Activated CD8-positive, alpha-beta T cell treated with anti-CD3 and anti-CD28 coated beads, Interleukin-2, amount 10 ng/mL, durations not matched to agents 7 days and 5 days (primary cell): ENCODE results near the gene CATSPER4. TPM values are rescaled to one million over a fixed set of nuclear protein-coding genes. Genes with fewer than 3 reads are reported as not detected.

ENCODE experiments used
- ATAC-seq: fragments of 150-1000 bp; cut with Tn5 transposase; one replicate; pipeline ENCODE4 v1.10.0; 2021; ENCODE audit warnings: moderate library complexity
- CTCF ChIA-PET: fragments of 350-600 bp; sonication (Branson Sonifier 250); formaldehyde crosslinking; loops from one replicate; lab custom pipeline; 2021; ENCODE audit warnings: antibody characterized with exemption; lab: Charles Lee
- POLR2A ChIA-PET: fragments of 350-600 bp; sonication (Branson Sonifier 250); formaldehyde crosslinking; loops from one replicate; lab custom pipeline; 2021; ENCODE audit warnings: antibody characterized with exemption; lab: Charles Lee
- DNase-seq: peaks from one replicate; pipeline ENCODE4 v3.0.0-alpha.2; 2020
- H3K27ac Mint-ChIP-seq: one replicate; pipeline ENCODE4 v1.8.0; 2021; ENCODE audit warnings: mild to moderate bottlenecking, mixed read lengths
- H3K27me3 Mint-ChIP-seq: one replicate; pipeline ENCODE4 v1.8.0; 2021; ENCODE audit warnings: low read depth, mixed read lengths
- H3K36me3 Mint-ChIP-seq: one replicate; pipeline ENCODE4 v1.8.0; 2021; ENCODE audit warnings: low read depth, mixed read lengths
- H3K4me1 Mint-ChIP-seq: one replicate; pipeline ENCODE4 v1.8.0; 2021; ENCODE audit warnings: low read depth, mixed read lengths
- H3K4me3 Mint-ChIP-seq: one replicate; pipeline ENCODE4 v1.8.0; 2021; ENCODE audit warnings: mild to moderate bottlenecking, mixed read lengths
- H3K9me3 Mint-ChIP-seq: one replicate; pipeline ENCODE4 v1.8.0; 2022; ENCODE audit warnings: mixed read lengths; ENCODE audit not compliant: insufficient read depth
- total RNA-seq, 2 experiments: library from RNA; stranded (reverse); gene quantifications; one replicate each; pipeline ENCODE4 v1.2.3, GENCODE V29; 2021

Gene CATSPER4
- total RNA-seq, 2 experiments from 2014 or later = not detected

DNA sequence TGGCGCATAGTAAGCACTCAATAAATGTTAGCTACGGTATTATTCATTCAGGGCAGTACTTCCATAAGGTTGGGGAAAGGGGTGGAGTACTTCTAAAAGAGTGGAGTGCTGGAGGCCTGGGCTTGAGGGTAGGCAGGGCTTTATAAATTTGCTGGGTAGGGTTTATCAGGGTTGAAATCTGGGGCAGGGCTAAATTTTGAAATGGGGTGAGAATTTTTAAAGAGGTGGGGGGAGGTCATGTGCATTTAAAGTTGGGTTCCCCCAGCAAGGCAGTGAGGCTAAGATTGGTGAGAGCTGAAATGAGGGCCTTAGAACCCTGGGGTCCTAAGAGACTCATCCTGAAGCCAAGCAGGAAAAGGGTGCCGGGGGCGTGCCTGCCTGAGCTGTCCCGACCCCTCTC is 10.0 kb downstream of the CATSPER4 start:
- ChIA-PET CTCF (interaction anchor here (2.1 to 2.4 kb wide), 2 partner anchors 31 to 34 kb away, joined by 7 to 9 read pairs; partner anchors contain the start of genes C1orf232, CEP85 and ZNF593), POLR2A (no interaction called here)
- peaks cover 37% of the 10 kb centered on the region for H3K4me1 Mint-ChIP-seq
- no peaks in the 10 kb centered on the region for H3K36me3 Mint-ChIP-seq
- no peak for DNase-seq
- H3K27me3 Mint-ChIP-seq = peaks cover 4% of the 10 kb centered on the region
- peak overlapping the region; percentile 47 for H3K27ac Mint-ChIP-seq
- no peak for ATAC-seq
- no peaks in the 10 kb centered on the region for H3K9me3 Mint-ChIP-seq
- no peak overlapping the region for H3K4me3 Mint-ChIP-seq

DNA sequence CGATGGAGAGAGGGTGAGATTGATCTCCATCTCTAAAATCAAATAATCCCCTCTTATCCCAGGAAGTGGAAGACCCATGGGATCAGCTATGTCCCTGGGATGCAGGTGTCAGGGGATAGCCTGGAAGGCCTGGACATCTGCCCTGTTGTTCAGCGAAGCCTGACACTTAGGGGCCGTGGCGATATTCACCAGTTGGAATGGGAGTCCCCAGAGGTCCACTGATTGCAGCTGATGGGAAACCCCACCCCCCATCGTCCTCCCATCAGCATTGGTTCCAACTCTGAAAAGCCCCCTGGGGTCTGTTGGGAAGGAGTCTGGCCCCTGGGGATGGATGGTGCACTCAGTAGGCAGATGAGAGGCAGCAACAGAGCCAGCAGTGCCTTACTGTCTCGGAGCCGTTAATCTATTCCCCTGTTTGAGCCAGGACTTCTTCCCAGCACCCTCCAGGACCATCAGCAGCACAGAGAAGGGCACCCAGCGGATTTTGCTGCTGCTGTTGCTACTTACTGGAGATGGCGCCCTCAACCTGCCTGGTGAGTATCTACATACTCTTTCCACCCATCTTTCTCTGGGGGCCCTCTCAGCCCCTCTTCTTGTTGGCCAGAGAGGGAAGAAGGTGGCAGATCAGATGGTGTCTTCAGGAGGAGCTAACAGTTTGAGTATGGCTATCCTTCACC is 13.4 kb downstream of the CATSPER4 start:
- no peak for DNase-seq
- H3K36me3 Mint-ChIP-seq = no peaks in the 10 kb centered on the region
- H3K4me3 Mint-ChIP-seq = no peak overlapping the region
- peaks cover 4% of the 10 kb centered on the region for H3K27me3 Mint-ChIP-seq
- peaks cover 37% of the 10 kb centered on the region for H3K4me1 Mint-ChIP-seq
- no peaks in the 10 kb centered on the region for H3K9me3 Mint-ChIP-seq
- no peak overlapping the region for H3K27ac Mint-ChIP-seq
- no peak for ATAC-seq
- POLR2A ChIA-PET = no interaction called here
- CTCF ChIA-PET = interaction anchor here (0.7 to 4.2 kb wide), 10 partner anchors 12 to 214 kb away, joined by 3 to 34 read pairs (median 4); partner anchors contain the start of genes CD52, CEP85, ZNF593 and ZNF683

DNA sequence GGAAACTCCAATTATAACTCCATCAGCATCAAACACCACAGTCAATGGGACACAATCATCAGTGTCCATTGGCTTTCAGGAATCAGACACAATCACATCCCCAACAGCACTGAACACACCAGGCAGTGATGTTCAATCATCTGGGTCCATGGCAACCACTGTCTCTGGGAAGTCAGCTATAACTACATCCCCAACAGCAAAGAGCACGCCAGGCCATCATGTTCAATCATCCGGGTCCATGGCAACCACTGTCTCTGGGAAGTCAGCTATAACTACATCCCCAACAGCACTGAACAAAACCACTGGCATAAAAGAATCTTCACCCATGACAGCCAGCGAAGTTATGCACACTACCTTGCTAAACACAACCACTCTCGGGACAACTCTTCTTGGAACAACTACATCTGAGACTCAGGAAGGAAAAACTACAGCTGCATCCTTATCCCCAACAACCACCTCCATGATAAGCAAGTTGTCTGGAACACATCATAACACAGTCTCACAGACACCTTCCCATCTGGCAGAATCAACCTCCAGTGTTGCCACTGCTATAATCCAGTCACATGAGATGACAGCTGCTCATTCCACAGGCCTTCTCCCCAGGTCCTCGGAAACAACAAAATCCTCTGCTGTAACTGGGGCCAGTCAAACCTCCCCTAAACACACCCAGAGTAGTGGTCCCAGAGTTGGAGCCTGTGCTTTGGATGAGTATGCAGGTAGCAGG is 19.9 kb downstream of the CATSPER4 start:
- CTCF ChIA-PET = interaction anchor here (0.7 to 2.8 kb wide), 5 partner anchors 14 to 181 kb away, joined by 3 to 19 read pairs (median 3); partner anchors contain the start of gene CEP85
- Mint-ChIP-seq H3K27me3 (peaks cover 15% of the 10 kb centered on the region), H3K4me3 (no peak overlapping the region), H3K36me3 (no peaks in the 10 kb centered on the region), H3K9me3 (no peaks in the 10 kb centered on the region), H3K4me1 (no peaks in the 10 kb centered on the region), H3K27ac (no peak overlapping the region)
- ATAC-seq = no peak
- POLR2A ChIA-PET = no interaction called here
- DNase-seq = no peak

DNA sequence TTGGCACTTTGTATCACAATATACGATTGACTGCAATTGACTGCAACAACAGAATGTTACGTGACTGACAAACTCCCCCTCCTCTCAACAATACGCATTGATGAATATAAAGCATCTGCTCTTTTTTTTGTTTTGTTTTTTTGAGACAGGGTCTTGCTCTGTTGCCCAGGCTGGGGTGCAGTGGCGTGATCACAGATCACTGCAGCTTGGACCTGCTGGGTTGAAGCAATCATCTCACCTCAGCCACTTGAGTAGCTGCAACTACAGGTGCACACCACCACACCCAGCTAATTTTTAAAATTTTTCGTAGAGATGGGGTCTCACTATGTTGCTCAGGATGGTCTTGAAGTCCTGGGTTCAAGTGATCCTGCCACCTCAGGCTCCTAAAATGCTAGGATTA is 22.3 kb downstream of the CATSPER4 start:
- DNase-seq (no peak), ATAC-seq (no peak)
- Mint-ChIP-seq H3K9me3 (no peaks in the 10 kb centered on the region), H3K4me3 (no peak overlapping the region), H3K27ac (no peak overlapping the region), H3K4me1 (no peaks in the 10 kb centered on the region), H3K36me3 (no peaks in the 10 kb centered on the region), H3K27me3 (peaks cover 15% of the 10 kb centered on the region)
- ChIA-PET POLR2A (no interaction called here), CTCF (interaction anchor here (1.0 to 1.4 kb wide), 2 partner anchors 21 to 43 kb away, joined by 3 to 9 read pairs; partner anchors contain the start of genes CEP85 and ZNF593)

DNA sequence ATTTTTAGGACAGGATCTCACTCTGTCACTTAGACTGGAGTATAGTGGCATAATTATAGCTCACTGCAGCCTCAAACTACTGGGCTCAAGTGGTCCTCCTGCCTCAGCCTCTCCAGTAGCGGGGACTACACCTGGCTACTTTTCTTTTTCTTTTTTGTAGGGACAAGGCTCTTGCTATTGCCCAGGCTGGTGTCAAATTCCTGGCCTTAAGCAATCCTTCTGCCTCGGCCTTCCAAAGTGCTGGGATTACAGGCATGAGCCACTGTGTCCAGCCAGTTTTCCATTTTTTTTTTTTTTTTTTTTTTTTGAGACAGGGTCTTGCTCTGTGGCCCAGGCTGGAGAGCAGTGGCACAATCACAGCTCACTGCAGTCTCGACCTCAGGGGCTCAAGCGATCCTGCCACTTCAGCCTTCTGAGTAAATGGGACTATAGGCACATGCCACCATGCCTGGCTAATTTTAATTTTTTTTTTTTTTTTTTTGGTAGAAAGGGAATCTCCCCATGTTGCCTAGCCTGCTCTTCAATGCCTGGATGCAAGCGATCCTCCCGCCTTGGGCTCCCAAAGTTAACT is 23.0 kb downstream of the CATSPER4 start:
- ATAC-seq (no peak), DNase-seq (no peak)
- Mint-ChIP-seq H3K27me3 (peaks cover 15% of the 10 kb centered on the region), H3K4me3 (no peak overlapping the region), H3K27ac (no peak overlapping the region), H3K4me1 (no peaks in the 10 kb centered on the region), H3K36me3 (no peaks in the 10 kb centered on the region), H3K9me3 (no peaks in the 10 kb centered on the region)
- POLR2A ChIA-PET = no interaction called here
- CTCF ChIA-PET = interaction anchor here (0.5 to 1.9 kb wide), 4 partner anchors 20 to 256 kb away, joined by 3 to 9 read pairs (median 4); partner anchors contain the start of genes CEP85 and ZNF593

DNA sequence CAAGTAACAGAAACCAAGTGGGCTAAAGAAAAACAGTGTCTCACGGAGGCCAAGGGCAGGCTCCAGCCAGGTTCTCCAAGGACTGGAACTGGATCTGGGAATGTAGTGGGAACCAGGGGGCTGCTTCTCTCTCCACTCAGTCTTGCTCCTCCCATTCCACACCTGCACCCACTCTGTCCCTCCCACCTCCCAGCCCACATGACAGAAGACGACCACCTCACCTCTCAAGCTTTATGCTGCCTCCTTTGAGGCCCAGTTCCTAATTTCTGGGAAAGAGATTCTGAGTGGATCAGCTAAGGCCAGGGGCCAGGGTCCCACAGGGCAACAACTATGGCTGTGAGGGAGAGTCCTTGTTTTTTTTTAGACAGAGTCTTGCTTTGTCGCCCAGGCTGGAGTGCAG is 24.8 kb downstream of the CATSPER4 start:
- H3K9me3 Mint-ChIP-seq = no peaks in the 10 kb centered on the region
- H3K36me3 Mint-ChIP-seq = no peaks in the 10 kb centered on the region
- no peak for ATAC-seq
- H3K4me3 Mint-ChIP-seq = no peak overlapping the region
- no peak overlapping the region for H3K27ac Mint-ChIP-seq
- no peak for DNase-seq
- peaks cover 9% of the 10 kb centered on the region for H3K27me3 Mint-ChIP-seq
- POLR2A ChIA-PET = no interaction called here
- no peaks in the 10 kb centered on the region for H3K4me1 Mint-ChIP-seq
- CTCF ChIA-PET = interaction anchor here (1.9 kb wide), 1 partner anchor 19 kb away, joined by 4 read pairs; the partner anchor contains the start of gene CEP85

DNA sequence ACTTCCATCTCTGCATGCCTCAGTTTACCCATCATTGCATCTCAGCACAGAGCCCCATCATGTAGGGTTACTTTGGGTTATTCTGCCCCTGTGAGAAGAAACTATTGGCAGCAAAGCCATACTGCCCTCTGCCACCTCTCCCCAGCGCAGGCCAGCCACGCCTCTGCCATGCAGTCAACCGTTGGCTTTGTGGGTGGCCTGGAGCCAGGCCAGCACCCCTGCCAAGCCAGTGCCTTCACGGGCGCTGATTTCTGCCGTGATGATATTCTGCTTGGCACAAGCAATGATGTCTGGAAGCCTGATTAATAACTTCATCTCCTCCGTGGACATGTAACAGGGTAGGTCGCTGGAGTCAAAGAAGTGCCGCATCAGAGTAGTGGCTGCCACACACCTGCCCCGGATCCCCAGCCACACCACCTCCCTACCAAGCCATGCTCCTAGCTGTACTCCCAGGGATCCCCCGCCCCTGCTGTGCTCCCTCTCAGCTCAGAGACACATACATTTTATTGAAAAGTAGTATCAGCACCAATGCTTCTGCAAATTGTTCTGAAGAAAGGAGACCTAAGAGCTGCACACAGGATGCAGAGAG is 28.6 kb downstream of the CATSPER4 start:
- Mint-ChIP-seq H3K4me1 (no peaks in the 10 kb centered on the region), H3K9me3 (no peaks in the 10 kb centered on the region), H3K27me3 (peaks cover 8% of the 10 kb centered on the region), H3K27ac (no peak overlapping the region), H3K36me3 (no peaks in the 10 kb centered on the region), H3K4me3 (no peak overlapping the region)
- ChIA-PET CTCF (no interaction called here), POLR2A (no interaction called here)
- DNase-seq (no peak), ATAC-seq (no peak)

DNA sequence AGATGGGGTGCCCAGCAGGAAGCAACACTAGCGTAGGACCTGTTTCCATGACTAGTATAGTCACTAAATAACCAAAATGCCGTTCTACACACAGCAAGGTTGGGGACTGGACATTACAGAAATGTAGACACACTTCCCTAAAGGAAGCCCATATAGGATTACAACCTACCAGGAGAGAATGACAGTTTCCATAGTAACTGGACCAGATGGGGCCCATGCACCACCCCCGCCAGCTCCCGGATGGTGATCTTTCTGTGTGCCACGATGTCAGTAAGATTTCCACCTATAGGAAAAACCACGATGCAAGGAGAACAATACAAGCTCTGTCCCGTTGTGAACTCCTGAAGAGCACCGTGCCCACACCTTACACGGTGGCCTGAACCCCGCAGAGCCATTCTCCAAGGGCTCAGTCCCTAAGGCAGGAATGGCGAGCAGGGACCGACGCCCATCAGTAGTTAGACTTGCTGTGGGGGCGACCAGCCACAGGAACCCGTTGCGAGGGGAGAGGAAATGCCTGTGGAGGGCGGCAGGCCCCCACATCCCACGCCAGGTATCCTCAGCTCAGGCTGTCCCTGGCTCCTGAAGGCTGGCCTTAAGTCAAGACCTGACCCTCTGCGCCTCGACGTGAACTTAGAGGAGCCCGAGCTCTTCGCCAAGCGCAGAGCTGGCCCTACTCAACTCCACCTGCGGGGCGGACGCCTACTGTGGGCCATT is 30.0 kb downstream of the CATSPER4 start:
- H3K9me3 Mint-ChIP-seq = no peaks in the 10 kb centered on the region

GRCh38 chr1:26221094-26221493 is 30.7 kb downstream of the CATSPER4 start:
- ChIA-PET POLR2A (no interaction called here), CTCF (interaction anchor here (4.5 kb wide), 1 partner anchor 13 kb away, joined by 28 read pairs; the partner anchor contains the start of gene CEP85)
- H3K4me3 Mint-ChIP-seq = no peak overlapping the region
- DNase-seq (no peak), ATAC-seq (no peak)
- H3K27me3 Mint-ChIP-seq = peaks cover 26% of the 10 kb centered on the region
- no peak overlapping the region for H3K27ac Mint-ChIP-seq
- H3K36me3 Mint-ChIP-seq = no peaks in the 10 kb centered on the region
- peaks cover 11% of the 10 kb centered on the region for H3K4me1 Mint-ChIP-seq
- H3K9me3 Mint-ChIP-seq = no peaks in the 10 kb centered on the region

More for the DNA sequence above, 30.0 kb downstream of the CATSPER4 start:
- CTCF ChIA-PET = interaction anchor here (4.5 kb wide), 1 partner anchor 13 kb away, joined by 28 read pairs; the partner anchor contains the start of gene CEP85
- Mint-ChIP-seq H3K36me3 (no peaks in the 10 kb centered on the region), H3K27ac (no peak overlapping the region), H3K4me1 (peaks cover 5% of the 10 kb centered on the region), H3K4me3 (no peak overlapping the region), H3K27me3 (peaks cover 20% of the 10 kb centered on the region)
- ATAC-seq = no peak
- POLR2A ChIA-PET = no interaction called here
- no peak for DNase-seq

DNA sequence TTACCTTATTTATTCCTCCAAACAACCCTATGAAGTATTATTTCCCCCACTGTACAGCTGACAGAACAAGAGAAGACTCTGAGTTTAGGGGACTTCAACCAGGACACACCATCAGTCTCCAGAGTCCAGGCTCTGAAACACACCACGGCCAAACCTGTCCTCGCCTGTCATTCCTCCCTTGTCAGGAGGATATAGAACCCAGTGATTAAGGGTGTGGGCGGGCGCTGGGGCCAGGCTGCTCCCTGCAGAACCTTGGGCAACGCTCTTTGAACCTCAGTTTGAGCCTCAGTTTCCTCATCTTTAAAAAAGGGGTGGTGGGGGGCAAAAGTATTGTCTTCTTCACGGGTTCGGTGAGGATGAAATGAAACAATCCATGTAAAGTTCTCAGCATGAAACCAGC is 34.2 kb downstream of the CATSPER4 start:
- CTCF ChIA-PET = no interaction called here
- H3K27me3 Mint-ChIP-seq = peaks cover 41% of the 10 kb centered on the region
- no peak for ATAC-seq
- H3K4me3 Mint-ChIP-seq = no peak overlapping the region
- H3K9me3 Mint-ChIP-seq = no peaks in the 10 kb centered on the region
- DNase-seq = no peak
- no peak overlapping the region for H3K27ac Mint-ChIP-seq
- H3K36me3 Mint-ChIP-seq = no peaks in the 10 kb centered on the region
- POLR2A ChIA-PET = no interaction called here
- H3K4me1 Mint-ChIP-seq = peaks cover 11% of the 10 kb centered on the region
